Stimulated activated CD8-positive, alpha-beta memory T cell treated with anti-CD3 and anti-CD28 coated beads, Interleukin-4, amount 100 ng/mL, for 24 hours (primary cell): ENCODE measurements around the gene KRT25.

Source experiments
- DNase-seq: peaks from one replicate; pipeline ENCODE4 v3.0.0-alpha.2; 2020; ENCODE audit warnings: low read depth

The KRT25 gene

GRCh38 chr17:40755231-40755630 is at the start of gene KRT25:
KRT25 (minus strand) TSS chr17:40755331; CDS start chr17:40755271, 60 bp downstream.
- DNase-seq: no peak

GRCh38 chr17:40803617-40804082 is 48.5 kb upstream of the KRT25 start:
- DNase-seq: peak; percentile 57

GRCh38 chr17:40801157-40801556 is 46.0 kb upstream of the KRT25 start:
- no peak for DNase-seq

- no peak for DNase-seq
Measured at GRCh38 chr17:40800381-40800780, 45.2 kb upstream of the KRT25 start.

- no peak for DNase-seq
Measured at GRCh38 chr17:40799859-40800258, 44.7 kb upstream of the KRT25 start, which contains the start of gene KRT28. KRT28 (minus strand) TSS chr17:40799959; CDS start chr17:40799893, 66 bp downstream.

- DNase-seq: no peak
Measured at GRCh38 chr17:40796846-40797245, 41.7 kb upstream of the KRT25 start.

- DNase-seq: no peak
Measured at GRCh38 chr17:40795019-40795667, 40.0 kb upstream of the KRT25 start.

- no peak for DNase-seq
Measured at GRCh38 chr17:40794466-40794865, 39.3 kb upstream of the KRT25 start.

- DNase-seq: no peak
Measured at GRCh38 chr17:40793832-40794231, 38.7 kb upstream of the KRT25 start.

GRCh38 chr17:40791787-40792436 is 36.8 kb upstream of the KRT25 start:
- no peak for DNase-seq

GRCh38 chr17:40791111-40791510 is 36.0 kb upstream of the KRT25 start:
- DNase-seq: no peak

- DNase-seq: no peak
Measured at GRCh38 chr17:40782450-40782849, 27.3 kb upstream of the KRT25 start, which contains the start of gene KRT27. KRT27 (minus strand) TSS chr17:40782550; CDS start chr17:40782493, 57 bp downstream.

- no peak for DNase-seq
Measured at GRCh38 chr17:40779181-40779909, 24.2 kb upstream of the KRT25 start.

GRCh38 chr17:40778461-40778860 is 23.3 kb upstream of the KRT25 start:
- DNase-seq: no peak

- DNase-seq: no peak
Measured at GRCh38 chr17:40777971-40778370, 22.8 kb upstream of the KRT25 start.

GRCh38 chr17:40777459-40777858 is 22.3 kb upstream of the KRT25 start:
- DNase-seq: no peak

- no peak for DNase-seq
Measured at GRCh38 chr17:40775945-40776344, 20.8 kb upstream of the KRT25 start.

GRCh38 chr17:40772101-40772500 is 17.0 kb upstream of the KRT25 start, which contains the start of gene KRT26:
KRT26 (minus strand) TSS chr17:40772201; CDS start chr17:40772113, 88 bp downstream.
- DNase-seq: no peak

- no peak for DNase-seq
Measured at GRCh38 chr17:40765657-40766056, 10.5 kb upstream of the KRT25 start.

GRCh38 chr17:40763752-40764151 is 8.6 kb upstream of the KRT25 start:
- no peak for DNase-seq

- DNase-seq: no peak
Measured at GRCh38 chr17:40760105-40761016, 5.2 kb upstream of the KRT25 start.

GRCh38 chr17:40753804-40754203 is 1.3 kb downstream of the KRT25 start:
- DNase-seq: no peak
